ENCODE results near the gene NCEH1. TPM values are rescaled to one million over a fixed set of nuclear protein-coding genes. Genes with fewer than 3 reads are reported as not detected.
"Not testable (repeated sequence)": the region's sequence is repeated elsewhere in the genome, so short reads cannot be mapped to it uniquely, and the experiment has no call there.

NCEH1 gene
- total RNA-seq, 4 donors from 2014 or later, result 6.6 to 15.8 (median 10.6) TPM

GRCh38 chr3:172673210-172673679 is 37.6 kb downstream of the NCEH1 start:
- no peaks in the 10 kb centered on the region for H3K9me3 ChIP-seq
- peaks cover 0 to 14% (median 0%) of the 10 kb centered on the region in 4 donors for H3K4me1 ChIP-seq
- peak in 2 of 3 donors; percentile 24 to 84 for DNase-seq
- no peak overlapping the region for H3K4me3 ChIP-seq
- TF ChIP-seq POLR2A (IDR thresholded peaks at IDR 0.05) (no peak), CTCF (IDR thresholded peaks at IDR 0.05) (peak; percentile 12 to 87 (median 74))
- H3K27me3 ChIP-seq, result no peaks in the 10 kb centered on the region
- H3K27ac ChIP-seq, result no peak overlapping the region
- H3K36me3 ChIP-seq, result no peaks in the 10 kb centered on the region

GRCh38 chr3:172669021-172669420 is 41.8 kb downstream of the NCEH1 start:
- Histone ChIP-seq H3K4me1 (peaks cover 0 to 5% (median 0%) of the 10 kb centered on the region in 4 donors), H3K27ac (no peak overlapping the region), H3K4me3 (no peak overlapping the region), H3K9me3 (no peaks in the 10 kb centered on the region), H3K36me3 (no peaks in the 10 kb centered on the region), H3K27me3 (no peaks in the 10 kb centered on the region)
- no peak for DNase-seq
- TF ChIP-seq CTCF (IDR thresholded peaks at IDR 0.05) (no peak), POLR2A (IDR thresholded peaks at IDR 0.05) (no peak)

GRCh38 chr3:172666873-172667694 is 43.8 kb downstream of the NCEH1 start:
- H3K36me3 ChIP-seq, result no peaks in the 10 kb centered on the region
- no peaks in the 10 kb centered on the region for H3K9me3 ChIP-seq
- TF ChIP-seq CTCF (IDR thresholded peaks at IDR 0.05) (peak; percentile 59 to 99 (median 91)), POLR2A (IDR thresholded peaks at IDR 0.05) (no peak)
- H3K27me3 ChIP-seq, result no peaks in the 10 kb centered on the region
- no peak overlapping the region for H3K27ac ChIP-seq
- DNase-seq, result peak in 2 of 3 donors; percentile 55 to 90
- H3K4me3 ChIP-seq, result no peak overlapping the region
- H3K4me1 ChIP-seq, result peaks cover 0 to 5% (median 0%) of the 10 kb centered on the region in 4 donors

GRCh38 chr3:172666181-172666872 is 44.5 kb downstream of the NCEH1 start:
- no peak for TF ChIP-seq CTCF (IDR thresholded peaks at IDR 0.05)
- no peak for TF ChIP-seq POLR2A (IDR thresholded peaks at IDR 0.05)
- Histone ChIP-seq H3K9me3 (no peaks in the 10 kb centered on the region), H3K36me3 (no peaks in the 10 kb centered on the region), H3K27ac (no peak overlapping the region), H3K4me3 (no peak overlapping the region), H3K4me1 (peaks cover 0 to 5% (median 0%) of the 10 kb centered on the region in 4 donors), H3K27me3 (no peaks in the 10 kb centered on the region)
- DNase-seq, result no peak

GRCh38 chr3:172665510-172665909 is 45.4 kb downstream of the NCEH1 start:
- not testable (repeated sequence) for H3K36me3 ChIP-seq, H3K27me3 ChIP-seq

GRCh38 chr3:172660421-172660820 is 50.4 kb downstream of the NCEH1 start:
- H3K4me3 ChIP-seq, H3K4me1 ChIP-seq, H3K27me3 ChIP-seq, H3K27ac ChIP-seq, H3K9me3 ChIP-seq, DNase-seq, H3K36me3 ChIP-seq: not testable (repeated sequence)

More at GRCh38 chr3:172665510-172665909, 45.4 kb downstream of the NCEH1 start:
- not testable (repeated sequence) for H3K27ac ChIP-seq, H3K4me1 ChIP-seq, H3K4me3 ChIP-seq, H3K9me3 ChIP-seq, DNase-seq

Measured in Peyer's patch (tissue), 4 donors.